HG03097 (cell line): Measurements from ENCODE around the gene NELL1.
"Not testable (repeated sequence)": the region's sequence is repeated elsewhere in the genome, so short reads cannot be mapped to it uniquely, and the experiment has no call there.

Experiments used
- ATAC-seq: cut with Tn5 transposase; IDR thresholded peaks from one replicate; pipeline ENCODE4 v1.9.1; 2021; ENCODE audit not compliant: unreplicated experiment, low FRiP score

The NELL1 gene

GRCh38 chr11:21169639-21170038 lies 500.3 kb downstream of the NELL1 start:
- ATAC-seq = no peak

DNA sequence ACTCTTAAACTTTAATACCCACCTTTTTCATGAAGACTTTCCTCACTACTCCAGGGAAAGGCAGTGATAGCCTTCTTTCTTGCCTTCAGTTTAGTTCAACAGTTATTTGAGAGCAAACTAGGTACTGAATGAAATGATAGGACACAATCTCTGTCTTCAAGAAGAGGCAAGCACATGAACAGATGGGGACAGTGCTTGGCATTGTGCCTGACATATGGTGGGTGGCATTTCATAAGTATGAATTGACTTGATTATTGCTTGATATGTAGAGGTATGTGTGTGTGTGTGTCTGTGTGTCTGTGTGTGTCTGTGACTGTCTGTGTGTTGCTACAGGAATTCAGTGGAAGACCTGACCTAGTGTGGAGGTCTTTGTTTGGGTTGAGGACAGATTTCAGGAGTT lies 504.1 kb downstream of the NELL1 start:
- ATAC-seq = no peak

DNA sequence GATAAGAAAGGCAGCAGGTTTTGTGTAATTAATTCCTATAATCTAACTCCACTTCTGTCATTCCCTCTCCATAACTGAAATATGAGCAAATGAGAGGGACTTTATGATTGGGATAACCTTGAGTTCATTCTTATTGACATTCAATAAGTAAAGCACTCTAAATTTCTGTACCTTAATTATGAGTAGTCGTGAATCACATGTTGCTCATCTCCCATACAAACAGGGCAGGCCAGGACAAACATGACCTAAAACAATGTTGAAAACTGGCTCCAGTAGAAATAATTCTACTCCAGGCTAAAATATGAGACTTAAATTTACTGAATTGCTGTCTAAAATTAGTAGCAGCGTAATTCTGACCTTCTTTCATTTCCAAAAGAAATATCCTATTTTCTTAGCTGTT lies 505.4 kb downstream of the NELL1 start:
- ATAC-seq = no peak

DNA sequence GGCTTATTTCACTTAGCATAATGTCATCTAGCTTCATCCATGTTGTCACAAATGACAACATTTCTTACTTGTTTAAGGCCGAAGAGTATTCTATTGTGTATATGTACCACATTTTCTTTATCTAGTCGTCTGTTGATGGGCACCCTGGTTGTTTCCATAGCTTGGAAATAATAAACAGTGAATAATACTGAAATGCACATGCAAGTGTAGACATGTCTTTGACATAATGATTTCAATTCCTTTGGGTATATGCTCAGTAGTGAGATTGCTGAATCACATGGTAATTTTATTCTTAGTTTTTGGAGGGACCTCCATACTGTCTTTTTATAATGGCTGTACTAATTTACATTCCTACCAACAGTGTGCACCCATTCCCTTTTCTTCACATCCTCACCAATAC lies 508.0 kb downstream of the NELL1 start:
- no peak for ATAC-seq

DNA sequence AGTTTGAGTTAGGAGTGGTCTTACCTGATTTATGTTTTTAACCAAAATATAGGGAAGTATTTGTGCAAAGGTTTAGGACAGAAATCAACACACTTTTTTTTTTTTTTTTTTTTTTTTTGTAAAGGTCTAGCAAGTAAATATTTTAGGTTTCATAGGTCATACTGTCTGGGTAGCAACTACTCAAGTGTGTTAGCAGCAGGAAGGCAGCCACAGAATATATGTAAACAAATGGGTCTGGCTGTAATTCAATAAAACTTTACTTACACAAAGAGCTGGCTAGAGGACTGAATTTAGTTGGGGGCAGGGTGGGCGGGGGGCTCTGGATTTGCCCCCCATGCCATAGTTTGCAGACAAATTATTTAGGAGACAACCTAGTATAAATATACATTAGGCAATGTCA lies 510.4 kb downstream of the NELL1 start:
- ATAC-seq = no peak

- ATAC-seq = no peak
Observed at GRCh38 chr11:21180182-21180581, 510.8 kb downstream of the NELL1 start.

DNA sequence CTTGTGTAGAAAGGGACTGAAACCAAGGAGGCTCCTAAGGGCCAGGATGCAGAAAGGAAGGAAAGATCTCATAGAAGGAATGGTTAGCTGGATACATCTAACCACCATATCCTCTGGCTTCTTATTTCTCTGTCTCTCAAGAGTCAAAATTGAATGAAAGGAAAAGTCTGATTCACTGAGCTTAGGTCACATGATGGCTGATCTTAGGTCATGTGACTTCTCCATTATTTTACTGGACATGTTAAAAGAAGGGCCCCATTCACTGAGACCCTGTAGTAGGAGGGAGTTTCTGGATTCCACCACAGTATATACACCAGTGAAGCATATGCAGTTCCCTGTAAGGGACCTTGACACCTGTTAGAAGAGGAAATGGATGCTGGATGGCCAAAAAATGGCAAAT lies 516.6 kb downstream of the NELL1 start:
- no peak for ATAC-seq

DNA sequence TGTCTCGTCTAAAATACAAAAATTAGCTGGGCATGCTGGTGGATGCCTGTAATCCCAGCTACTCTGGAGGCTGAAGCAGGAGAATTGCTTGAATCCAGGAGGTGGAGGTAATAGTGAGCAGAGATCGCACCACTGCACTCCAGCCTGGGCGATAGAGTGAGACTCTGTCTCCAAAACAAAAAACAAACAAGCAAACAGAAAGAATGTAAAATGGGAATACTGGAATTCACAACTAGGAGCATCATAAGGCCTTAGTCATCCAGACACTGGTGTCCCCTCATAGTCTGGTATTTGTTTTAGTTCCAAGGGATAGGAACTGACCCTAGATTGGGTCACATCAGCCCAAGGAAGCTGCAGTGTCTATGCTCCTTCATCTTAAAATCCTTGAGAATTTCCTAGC lies 520.8 kb downstream of the NELL1 start:
- no peak for ATAC-seq

DNA sequence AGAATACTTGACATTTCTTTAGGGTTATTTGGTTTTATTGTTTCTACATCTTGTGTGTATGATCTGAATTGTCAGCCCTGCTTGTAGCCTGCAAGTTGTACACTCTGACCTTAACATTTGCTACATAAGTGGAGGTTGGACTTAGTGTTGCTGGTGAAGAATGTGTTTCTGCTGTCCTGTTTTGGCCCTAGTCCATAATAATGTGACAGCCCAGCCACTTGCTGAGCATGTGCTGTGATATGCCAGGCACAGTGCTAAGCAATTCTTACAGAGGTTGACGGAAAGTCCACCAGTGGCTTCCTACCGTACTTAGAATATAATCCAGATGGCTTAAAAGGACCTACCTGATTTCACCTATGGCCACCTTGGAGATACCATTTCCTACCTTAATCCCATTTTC lies 526.6 kb downstream of the NELL1 start:
- ATAC-seq = no peak

DNA sequence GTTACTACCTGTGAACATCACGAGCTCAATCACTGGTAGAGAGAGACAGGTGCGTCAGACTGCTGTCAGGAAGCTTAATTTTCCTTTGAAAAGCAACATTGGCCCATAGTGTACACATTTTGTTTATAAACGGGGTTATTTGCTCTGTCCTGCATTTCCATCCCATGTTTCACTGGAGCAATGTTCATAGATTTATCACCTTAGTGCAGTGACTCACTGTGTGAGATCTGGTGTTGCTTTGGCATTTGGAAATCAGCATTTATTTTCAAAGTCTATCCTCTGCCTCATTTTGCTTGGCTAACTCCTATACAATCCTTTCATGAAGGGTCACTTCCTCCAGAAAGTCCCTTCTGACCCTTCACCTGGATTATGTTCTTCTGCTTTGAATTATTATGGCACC lies 529.1 kb downstream of the NELL1 start:
- ATAC-seq = no peak

DNA sequence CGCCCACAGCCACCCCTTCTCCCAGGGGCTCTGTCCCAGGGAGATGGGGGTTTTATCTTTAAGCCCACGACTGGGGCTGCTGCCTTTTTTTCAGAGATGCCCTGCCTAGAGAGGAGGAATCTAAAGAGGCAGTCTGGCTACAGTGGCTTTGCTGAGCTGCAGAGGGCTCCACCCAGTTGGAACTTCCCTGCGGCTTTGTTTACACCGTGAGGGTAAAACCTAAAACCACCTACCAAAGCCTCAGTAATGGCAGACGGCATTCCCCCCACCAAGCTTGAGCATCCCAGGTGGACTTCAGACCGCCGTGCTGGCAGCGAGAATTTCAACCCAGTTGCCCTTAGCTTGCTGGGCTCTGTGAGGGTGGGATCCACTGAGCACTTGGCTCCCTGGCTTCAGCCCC lies 535.8 kb downstream of the NELL1 start:
- ATAC-seq = no peak

GRCh38 chr11:21225860-21226259 lies 556.5 kb downstream of the NELL1 start:
- ATAC-seq = no peak

DNA sequence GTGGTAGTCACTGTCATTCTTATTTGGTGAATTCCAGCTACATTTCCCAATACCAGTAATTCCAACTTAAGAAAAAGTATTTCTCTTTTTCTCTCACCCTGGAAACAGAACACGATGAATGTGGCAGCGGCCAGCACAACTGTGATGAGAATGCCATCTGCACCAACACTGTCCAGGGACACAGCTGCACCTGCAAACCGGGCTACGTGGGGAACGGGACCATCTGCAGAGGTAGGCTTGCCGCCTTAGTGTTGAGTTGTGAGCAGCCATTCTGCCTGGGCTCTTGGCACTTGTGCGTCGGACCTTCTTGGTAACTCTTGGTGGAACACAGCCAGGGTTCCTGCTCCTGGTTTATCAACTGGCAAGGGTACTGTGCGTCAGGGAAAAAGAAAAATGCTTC lies 559.8 kb downstream of the NELL1 start:
- ATAC-seq = no peak

DNA sequence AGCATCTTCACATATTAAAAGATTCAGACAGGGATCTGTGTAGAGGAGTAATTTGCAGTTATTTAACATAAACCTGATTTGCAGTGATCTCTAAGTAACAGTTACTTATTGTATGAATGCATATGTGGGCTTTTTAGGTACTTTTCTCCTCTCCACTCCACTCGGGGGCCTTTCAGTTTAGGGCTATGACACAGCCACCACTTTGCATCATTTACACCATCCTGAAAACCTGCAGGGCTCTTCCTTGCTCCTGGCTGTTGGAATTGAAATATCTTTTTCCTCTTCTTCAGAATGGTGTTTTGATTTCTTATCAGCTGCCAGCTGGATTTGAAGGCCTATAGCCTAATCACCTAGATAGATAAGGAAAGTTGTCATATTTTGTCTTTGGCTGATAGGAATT lies 580.8 kb downstream of the NELL1 start:
- ATAC-seq = no peak

DNA sequence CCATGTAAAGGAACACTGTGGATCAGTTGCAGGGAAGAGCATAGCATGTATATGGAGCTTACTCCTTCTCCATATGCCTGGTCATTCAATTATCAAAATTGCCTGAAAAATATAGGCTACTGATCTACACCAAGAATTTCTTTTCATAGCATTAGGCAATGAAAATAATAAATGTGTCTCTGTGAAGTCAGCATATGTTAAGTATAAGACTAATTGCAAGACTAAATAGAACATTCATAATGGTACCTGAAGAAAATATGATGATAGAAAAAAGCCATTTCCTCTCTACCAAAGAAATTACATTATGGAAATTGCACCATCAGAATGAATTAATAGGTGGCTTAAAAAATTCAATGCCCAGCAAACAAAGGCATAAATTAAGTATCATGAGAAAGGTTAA lies 584.7 kb downstream of the NELL1 start:
- ATAC-seq = no peak

- ATAC-seq = no peak
Observed at GRCh38 chr11:21254790-21255189, 585.4 kb downstream of the NELL1 start.

GRCh38 chr11:21257461-21257860 lies 588.1 kb downstream of the NELL1 start:
- ATAC-seq = no peak

- ATAC-seq = no peak
Observed at GRCh38 chr11:21258414-21258813, 589.0 kb downstream of the NELL1 start.

DNA sequence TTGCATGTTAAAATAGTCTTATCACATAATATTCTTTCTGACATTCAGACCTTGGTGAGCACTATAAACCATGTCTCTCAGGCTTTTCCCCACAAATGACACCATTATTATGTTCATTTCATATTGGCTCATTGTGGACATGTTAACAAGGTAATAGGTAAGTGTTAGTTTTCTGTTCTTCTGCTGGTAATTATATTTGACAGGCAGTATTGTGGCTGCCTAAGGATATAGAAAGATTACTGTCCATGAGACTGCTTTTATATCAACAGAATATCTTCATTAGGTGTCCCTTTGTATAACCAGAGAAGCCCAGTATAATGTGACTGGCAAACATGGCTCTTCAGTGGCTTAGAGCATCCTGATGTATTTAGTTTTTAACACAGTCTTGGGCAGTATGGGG lies 590.7 kb downstream of the NELL1 start:
- no peak for ATAC-seq

DNA sequence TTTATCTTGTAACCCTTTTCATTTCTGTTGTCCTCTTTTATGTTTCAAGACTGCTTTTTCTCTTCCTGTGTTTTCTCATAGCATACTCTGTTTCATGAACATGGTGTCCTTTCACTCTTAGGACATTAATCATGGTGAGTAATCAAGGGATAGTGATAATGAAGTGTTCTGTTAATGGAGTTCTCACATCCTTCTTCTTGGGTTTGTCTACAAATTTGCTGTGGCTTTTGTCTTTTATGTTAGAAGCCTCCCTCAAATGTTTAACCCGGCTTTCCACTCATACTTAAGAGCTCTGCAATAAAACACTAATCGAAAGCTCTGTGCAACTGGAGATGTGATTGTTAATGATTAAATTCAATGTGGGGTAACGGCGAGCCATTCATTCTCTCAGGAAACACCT lies 593.6 kb downstream of the NELL1 start:
- ATAC-seq = no peak

DNA sequence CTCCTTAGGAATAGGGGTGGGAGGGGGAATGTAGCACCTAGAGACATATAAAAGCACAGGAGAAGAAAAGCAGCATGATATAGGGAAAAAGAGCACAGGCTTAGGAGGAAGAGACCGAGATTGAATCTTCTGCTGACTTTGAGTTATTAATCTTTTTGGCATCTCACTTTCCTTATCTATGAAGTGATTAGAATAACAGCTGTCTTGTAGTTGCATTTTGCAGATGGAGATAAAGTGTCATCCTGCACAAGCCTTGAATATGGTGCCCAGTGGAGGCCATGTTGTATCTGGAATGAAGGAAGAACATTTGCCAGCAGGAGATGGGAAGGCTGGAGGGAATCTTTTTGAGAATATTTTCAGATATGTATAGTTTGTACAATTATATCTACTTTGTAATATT lies 594.7 kb downstream of the NELL1 start:
- ATAC-seq = no peak

DNA sequence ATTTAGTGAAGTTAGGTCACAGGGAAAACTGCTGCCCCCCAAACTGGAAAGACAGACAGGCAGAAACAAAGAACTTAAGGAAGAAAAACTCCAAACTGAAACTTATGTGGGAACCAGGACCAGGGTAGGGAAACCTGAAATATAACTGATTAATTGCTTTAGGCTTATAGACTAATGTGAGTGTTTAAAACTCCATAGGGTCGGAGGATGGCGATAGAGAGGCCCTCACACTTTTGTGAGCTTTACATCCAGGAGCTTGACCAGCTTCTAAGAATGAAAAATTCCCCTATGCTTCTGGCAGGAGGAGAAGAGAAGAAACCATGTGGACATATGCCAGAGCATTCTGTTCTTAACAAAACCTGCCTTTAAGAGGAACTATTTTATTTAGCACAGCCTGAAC lies 598.6 kb downstream of the NELL1 start:
- no peak for ATAC-seq

DNA sequence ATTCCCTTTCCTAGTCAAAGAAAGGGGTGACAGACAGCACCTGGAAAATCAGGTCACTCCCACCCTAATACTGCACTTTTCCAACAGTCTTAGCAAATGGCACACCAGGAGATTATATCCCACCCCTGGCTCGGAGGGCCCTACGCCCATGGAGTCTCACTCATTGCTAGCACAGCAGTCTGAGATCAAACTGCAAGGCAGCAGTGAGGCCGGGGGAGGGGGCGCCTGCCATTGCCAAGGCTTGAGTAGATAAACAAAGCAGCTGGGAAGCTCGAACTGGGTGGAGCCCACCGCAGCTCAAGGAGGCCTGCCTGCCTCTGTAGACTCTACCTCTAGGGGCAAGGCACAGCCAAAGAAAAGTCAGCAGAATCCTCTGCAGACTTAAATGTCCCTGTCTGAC lies 602.8 kb downstream of the NELL1 start:
- not testable (repeated sequence) for ATAC-seq

- no peak for ATAC-seq
Observed at GRCh38 chr11:21278840-21279239, 609.5 kb downstream of the NELL1 start.
